Right atrium auricular region (tissue), 2 donors: Measurements from ENCODE around the gene PRKCE. TPM values are rescaled to one million over a fixed set of nuclear protein-coding genes. Genes with fewer than 3 reads are reported as not detected.

Source experiments
- DNase-seq: peaks from one replicate; pipeline ENCODE4 v3.0.0-alpha.2; 2019; ENCODE audit warnings: low spot score
- H3K27ac ChIP-seq, 2 donors: fragments of 200-600 bp; sonication (generic); 1 replicate in 1 of 2; 2 replicates in 1 of 2; pipeline ENCODE4 v1.5.1; 2016 to 2019
- H3K27me3 ChIP-seq, 2 donors: fragments of 200-600 bp; sonication (generic); one replicate each; pipeline versions ENCODE4 v1.5.1 to v1.6.0; 2017 to 2019
- H3K36me3 ChIP-seq: fragments of 200-600 bp; sonication (generic); one replicate; pipeline ENCODE4 v1.5.1; 2016
- H3K4me1 ChIP-seq, 2 donors: fragments of 200-600 bp; sonication (generic); one replicate each; pipeline versions ENCODE4 v1.5.1 to v1.6.0; 2017 to 2019
- H3K4me3 ChIP-seq, 2 donors: fragments of 200-600 bp; sonication (generic); 1 replicate in 1 of 2; 2 replicates in 1 of 2; pipeline ENCODE4 v1.5.1; 2017 to 2019; ENCODE audit warnings: mild to moderate bottlenecking in 1 of 2, moderate library complexity in 1 of 2
- H3K9me3 ChIP-seq, 2 donors: fragments of 200-600 bp; sonication (generic); one replicate each; pipeline ENCODE4 v1.5.1; 2019
- total RNA-seq, 2 donors: library from RNA; depleted of rRNA; stranded (reverse); fragments of >200 nt; gene quantifications; one replicate each; pipeline ENCODE4 v1.1.0, GENCODE V29; 2016
- TF ChIP-seq, protein P1 (sequence below), 2 donors: fragments of 200-600 bp; sonication (generic); IDR thresholded peaks; one replicate each; pipeline ENCODE4 v1.5.1; 2019; ENCODE audit warnings: antibody characterized with exemption in 2 of 2

Gene PRKCE
- total RNA-seq, 2 donors from 2014 or later = 7.2 to 11.8 TPM

DNA sequence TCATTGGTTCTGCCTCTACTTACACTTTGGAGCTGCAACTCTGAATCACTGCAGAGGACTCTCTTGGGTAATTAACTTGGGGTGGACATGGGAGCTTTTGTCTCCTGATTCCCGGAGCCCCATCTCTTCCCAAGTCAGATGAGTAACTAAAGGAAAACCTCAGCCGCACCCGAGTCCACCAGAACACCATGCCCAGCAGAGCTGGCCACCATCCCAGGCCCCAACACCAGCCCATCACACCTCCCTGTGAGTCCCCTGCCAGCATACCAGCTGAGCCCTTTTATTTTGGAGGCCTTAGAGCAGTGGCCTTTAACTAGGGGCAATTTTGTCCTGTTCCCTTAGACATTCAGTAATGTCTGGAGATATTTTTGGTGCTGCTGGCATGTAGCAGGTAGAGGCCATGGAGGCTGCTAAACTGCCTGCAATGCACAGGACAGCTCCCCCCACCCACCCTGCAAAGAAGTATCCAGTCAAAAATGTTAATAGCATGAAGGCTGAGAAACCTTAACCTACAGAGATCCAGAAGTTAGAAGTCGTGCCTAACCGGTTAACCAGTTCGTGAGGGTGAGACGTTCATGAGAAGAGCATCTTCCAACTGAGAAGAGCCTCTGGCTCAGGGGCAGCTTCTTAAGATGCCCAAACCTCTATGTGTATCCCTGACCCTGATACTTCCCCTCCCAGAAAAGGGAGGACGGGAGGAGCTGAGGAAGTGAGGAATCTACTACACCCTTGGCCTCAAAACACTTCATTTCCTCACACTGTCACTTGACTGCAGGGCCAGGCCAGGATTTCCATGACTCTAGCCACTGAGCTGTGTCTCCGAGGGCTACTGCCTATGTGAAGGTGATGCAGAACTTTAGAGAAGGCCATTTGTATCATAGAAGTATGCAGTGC, 505.8 kb downstream of the PRKCE start:
- H3K27me3 ChIP-seq = no peaks in the 10 kb centered on the region
- H3K4me1 ChIP-seq = peaks cover 0 to 33% of the 10 kb centered on the region in 2 donors
- H3K4me3 ChIP-seq = no peak overlapping the region
- peak; percentile 77 for DNase-seq
- TF ChIP-seq, protein P1, sequence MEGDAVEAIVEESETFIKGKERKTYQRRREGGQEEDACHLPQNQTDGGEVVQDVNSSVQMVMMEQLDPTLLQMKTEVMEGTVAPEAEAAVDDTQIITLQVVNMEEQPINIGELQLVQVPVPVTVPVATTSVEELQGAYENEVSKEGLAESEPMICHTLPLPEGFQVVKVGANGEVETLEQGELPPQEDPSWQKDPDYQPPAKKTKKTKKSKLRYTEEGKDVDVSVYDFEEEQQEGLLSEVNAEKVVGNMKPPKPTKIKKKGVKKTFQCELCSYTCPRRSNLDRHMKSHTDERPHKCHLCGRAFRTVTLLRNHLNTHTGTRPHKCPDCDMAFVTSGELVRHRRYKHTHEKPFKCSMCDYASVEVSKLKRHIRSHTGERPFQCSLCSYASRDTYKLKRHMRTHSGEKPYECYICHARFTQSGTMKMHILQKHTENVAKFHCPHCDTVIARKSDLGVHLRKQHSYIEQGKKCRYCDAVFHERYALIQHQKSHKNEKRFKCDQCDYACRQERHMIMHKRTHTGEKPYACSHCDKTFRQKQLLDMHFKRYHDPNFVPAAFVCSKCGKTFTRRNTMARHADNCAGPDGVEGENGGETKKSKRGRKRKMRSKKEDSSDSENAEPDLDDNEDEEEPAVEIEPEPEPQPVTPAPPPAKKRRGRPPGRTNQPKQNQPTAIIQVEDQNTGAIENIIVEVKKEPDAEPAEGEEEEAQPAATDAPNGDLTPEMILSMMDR (IDR thresholded peaks at IDR 0.05) = no peak
- H3K9me3 ChIP-seq = no peaks in the 10 kb centered on the region
- peak overlapping the region; percentile 31 to 36 for H3K27ac ChIP-seq
- no peaks in the 10 kb centered on the region for H3K36me3 ChIP-seq

GRCh38 chr2:46157966-46158310, 506.5 kb downstream of the PRKCE start:
- peaks cover 0 to 33% of the 10 kb centered on the region in 2 donors for H3K4me1 ChIP-seq
- no peak for DNase-seq
- TF ChIP-seq, protein P1 (IDR thresholded peaks at IDR 0.05) = no peak
- H3K9me3 ChIP-seq = no peaks in the 10 kb centered on the region
- no peaks in the 10 kb centered on the region for H3K27me3 ChIP-seq
- no peak overlapping the region for H3K4me3 ChIP-seq
- H3K36me3 ChIP-seq = no peaks in the 10 kb centered on the region
- peak overlapping the region in 1 of 2 donors; percentile 31 for H3K27ac ChIP-seq

DNA sequence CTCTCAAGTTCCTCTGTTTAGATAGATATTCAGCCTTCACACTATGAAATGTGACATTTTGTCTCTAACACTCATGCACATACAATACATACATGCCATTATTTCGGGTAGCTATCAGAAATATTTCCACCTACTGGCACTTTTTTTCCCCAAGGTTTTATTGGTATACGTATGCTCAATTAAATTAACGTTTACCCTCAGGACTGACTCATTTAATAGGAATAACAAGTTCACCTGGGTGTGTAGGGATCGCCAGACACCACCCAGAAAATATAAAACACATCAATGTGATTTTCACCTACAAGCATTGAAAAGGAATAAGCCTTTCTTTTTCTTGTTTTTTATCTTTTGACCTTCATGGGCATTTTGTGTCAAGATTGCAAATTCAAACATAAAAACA, 507.2 kb downstream of the PRKCE start:
- DNase-seq = no peak
- Histone ChIP-seq H3K27me3 (no peaks in the 10 kb centered on the region), H3K4me1 (peaks cover 0 to 36% of the 10 kb centered on the region in 2 donors), H3K36me3 (no peaks in the 10 kb centered on the region), H3K4me3 (no peak overlapping the region), H3K27ac (no peak overlapping the region), H3K9me3 (no peaks in the 10 kb centered on the region)
- TF ChIP-seq, protein P1 (IDR thresholded peaks at IDR 0.05) = no peak

DNA sequence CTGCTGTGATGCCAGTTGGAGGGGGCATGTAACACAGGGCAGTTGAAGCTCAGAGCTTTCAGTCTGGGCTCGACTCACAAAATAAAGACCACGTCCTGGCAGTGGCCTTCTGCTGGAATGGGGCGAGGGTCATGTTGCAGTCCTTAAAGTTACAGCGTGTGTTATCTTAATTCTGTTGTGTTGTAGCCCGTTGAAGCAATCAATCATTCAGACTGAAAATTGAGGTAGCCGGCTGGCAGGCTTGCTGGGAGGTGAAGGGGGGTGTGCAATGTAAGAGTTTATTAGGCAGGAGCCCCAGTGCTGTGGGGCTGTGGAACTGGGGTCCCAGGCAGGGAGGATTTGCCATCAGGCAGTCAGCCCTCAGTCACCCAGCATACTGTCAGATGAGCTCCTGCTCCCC, 508.9 kb downstream of the PRKCE start:
- Histone ChIP-seq H3K27ac (no peak overlapping the region), H3K4me1 (peaks cover 0 to 52% of the 10 kb centered on the region in 2 donors), H3K27me3 (no peaks in the 10 kb centered on the region), H3K4me3 (no peak overlapping the region), H3K9me3 (no peaks in the 10 kb centered on the region), H3K36me3 (no peaks in the 10 kb centered on the region)
- TF ChIP-seq, protein P1 (IDR thresholded peaks at IDR 0.05) = no peak
- DNase-seq = no peak

DNA sequence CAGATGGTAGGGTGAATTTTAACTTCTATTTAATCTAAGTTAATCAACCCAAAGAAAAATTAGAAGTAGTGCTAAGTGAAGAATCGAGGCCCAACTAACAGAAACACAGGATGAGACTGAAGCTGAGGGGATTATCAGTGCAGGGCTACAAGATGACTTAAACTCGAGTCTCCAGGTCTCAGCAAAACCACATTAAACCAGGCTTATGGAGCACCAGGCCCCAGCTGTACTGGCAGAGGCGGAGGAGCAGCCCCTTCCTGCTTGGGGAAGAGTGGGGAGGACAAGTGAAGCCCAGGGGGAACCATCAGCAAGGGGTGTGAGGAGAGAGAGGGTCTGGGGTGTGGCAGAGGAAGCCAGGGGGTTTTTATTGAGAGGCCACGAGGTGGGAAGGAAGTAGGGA, 509.8 kb downstream of the PRKCE start:
- Histone ChIP-seq H3K4me1 (peaks cover 0 to 53% of the 10 kb centered on the region in 2 donors), H3K27ac (no peak overlapping the region), H3K4me3 (no peak overlapping the region), H3K27me3 (no peaks in the 10 kb centered on the region), H3K36me3 (no peaks in the 10 kb centered on the region), H3K9me3 (no peaks in the 10 kb centered on the region)
- TF ChIP-seq, protein P1 (IDR thresholded peaks at IDR 0.05) = no peak
- no peak for DNase-seq
